SH-SY5Y (cell line): ENCODE results near the gene ATF5.
"Not testable (repeated sequence)": the region's sequence is repeated elsewhere in the genome, so short reads cannot be mapped to it uniquely, and the experiment has no call there.

ENCODE experiments used
- GATA2 ChIP-seq: IDR thresholded peaks from 2 replicates; pipeline ENCODE4 v1.6.1; 2011; ENCODE audit warnings: mild to moderate bottlenecking, low read depth, low read length
- GATA3 ChIP-seq: IDR thresholded peaks from 2 replicates; pipeline ENCODE4 v1.6.1; 2011; ENCODE audit warnings: low read depth, mild to moderate bottlenecking, low read length, moderate library complexity

ATF5 gene

GRCh38 chr19:49946415-49946814, 17.4 kb downstream of the ATF5 start:
- no peak for TF ChIP-seq GATA3
- no peak for TF ChIP-seq GATA2

GRCh38 chr19:49949742-49950589, 21.0 kb downstream of the ATF5 start:
- TF ChIP-seq GATA2 (no peak), GATA3 (no peak)

GRCh38 chr19:49950590-49950948, 21.6 kb downstream of the ATF5 start:
- no peak for TF ChIP-seq GATA3
- TF ChIP-seq GATA2, result no peak

DNA sequence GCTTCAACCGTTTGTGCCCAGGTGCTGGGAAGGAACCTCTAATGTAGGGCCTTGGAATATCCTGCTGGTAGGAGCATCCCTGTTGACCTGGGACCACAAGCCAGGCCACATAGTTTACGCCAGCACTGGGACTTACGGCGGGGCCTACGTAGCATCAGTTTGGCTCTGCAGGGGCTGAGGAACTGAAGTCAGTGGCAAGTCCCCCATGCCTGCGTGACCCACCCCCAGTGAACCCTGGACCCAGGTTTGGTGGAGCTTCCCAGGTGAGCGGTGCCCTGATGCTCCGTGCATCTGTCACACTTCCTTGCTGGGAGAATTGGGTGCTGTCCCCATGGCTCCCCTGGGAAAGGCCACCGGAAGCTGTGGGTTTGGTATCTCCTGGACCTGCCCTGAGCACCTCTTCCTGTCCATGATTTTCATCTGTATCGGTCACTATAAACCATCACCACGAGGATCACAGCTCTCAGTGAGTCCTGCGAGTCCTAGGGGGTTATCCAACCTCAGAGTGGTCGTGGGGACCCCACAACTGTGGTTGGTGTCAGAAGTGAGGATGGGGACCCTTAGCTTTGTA, 22.0 kb downstream of the ATF5 start:
- no peak for TF ChIP-seq GATA2
- TF ChIP-seq GATA3, result no peak

- TF ChIP-seq GATA2 (no peak), GATA3 (no peak)
Measured at GRCh38 chr19:49951806-49952478, 22.9 kb downstream of the ATF5 start.

- no peak for TF ChIP-seq GATA2
- TF ChIP-seq GATA3, result no peak
Measured at GRCh38 chr19:49952479-49952836, 23.5 kb downstream of the ATF5 start.

DNA sequence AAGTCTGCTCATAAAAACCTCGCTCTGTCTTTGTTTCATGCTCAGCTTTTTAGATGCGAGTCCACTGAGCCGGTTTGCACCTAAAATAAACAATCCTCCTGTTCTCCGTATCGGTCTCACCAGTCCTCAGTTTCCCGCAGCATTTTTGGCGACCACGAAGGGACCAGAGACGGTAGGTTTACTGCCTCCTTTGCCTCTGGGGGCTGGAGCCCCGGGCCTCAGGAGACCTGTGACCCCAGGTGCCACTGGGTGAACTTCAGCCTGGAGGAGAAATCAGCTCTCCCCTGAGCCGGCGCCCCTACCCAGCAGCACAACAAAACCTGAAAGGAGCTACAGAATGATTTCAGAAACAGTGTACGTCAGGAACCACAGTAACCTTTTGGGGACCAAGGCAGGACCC, 23.9 kb downstream of the ATF5 start:
- TF ChIP-seq GATA2, result no peak
- no peak for TF ChIP-seq GATA3

GRCh38 chr19:49953416-49953815, 24.4 kb downstream of the ATF5 start:
- TF ChIP-seq GATA3, result no peak
- TF ChIP-seq GATA2, result no peak

DNA sequence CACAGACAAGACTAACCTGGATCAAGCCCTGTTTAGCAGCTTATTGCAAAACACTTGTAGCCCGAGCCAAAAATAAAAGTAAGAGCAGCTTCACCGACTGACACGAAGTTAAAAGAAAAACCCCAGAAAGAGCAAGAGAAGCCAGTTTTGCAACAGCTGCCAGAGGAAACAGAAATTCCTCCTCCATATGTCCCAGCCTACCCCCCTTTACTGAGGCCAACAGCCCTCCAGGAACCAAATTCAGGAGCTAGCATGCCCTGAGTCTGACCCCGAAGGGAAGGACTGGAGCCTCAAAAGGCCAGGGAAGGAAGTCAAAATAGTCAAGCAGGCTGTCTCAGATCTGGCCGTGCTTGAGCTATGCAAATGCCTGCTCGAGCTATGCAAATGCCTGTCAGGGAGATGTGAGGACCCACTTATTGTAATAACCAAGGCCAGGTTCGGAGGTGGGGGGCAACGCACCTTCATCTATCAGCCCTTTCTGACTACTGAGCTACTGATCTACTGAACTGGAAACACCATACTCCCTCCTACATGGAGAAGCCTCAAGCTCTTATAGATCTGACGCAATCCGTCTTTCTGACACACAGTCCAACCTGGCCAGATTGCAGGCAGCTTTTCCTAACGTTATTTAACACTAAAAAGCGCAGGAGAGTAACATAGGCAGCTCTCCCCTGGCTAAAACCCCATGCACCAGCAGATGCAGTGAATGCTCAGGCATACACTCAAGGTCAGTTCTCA, 25.3 kb downstream of the ATF5 start:
- TF ChIP-seq GATA3, result no peak

DNA sequence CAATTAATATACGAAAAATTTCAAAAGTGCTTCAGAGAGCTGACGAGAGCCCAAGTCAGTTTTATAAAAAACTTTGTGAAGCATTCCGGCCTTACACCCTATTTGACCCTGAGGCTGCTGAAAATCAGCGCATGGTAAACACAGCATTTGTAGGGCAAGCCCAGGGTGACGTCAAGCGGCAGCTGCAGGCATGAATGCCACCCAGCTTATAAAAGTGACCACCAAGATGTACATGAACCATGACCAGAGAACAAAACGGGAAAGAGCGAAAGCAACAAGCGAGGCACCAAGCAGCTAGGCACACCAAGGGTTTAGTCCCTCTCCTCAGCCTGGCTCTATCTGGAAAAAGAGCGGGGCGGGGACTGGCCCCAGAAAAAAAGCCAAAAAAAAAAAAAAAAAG, 25.9 kb downstream of the ATF5 start:
- no peak for TF ChIP-seq GATA2
- no peak for TF ChIP-seq GATA3

GRCh38 chr19:49956115-49956495, 27.1 kb downstream of the ATF5 start:
- no peak for TF ChIP-seq GATA3
- no peak for TF ChIP-seq GATA2

DNA sequence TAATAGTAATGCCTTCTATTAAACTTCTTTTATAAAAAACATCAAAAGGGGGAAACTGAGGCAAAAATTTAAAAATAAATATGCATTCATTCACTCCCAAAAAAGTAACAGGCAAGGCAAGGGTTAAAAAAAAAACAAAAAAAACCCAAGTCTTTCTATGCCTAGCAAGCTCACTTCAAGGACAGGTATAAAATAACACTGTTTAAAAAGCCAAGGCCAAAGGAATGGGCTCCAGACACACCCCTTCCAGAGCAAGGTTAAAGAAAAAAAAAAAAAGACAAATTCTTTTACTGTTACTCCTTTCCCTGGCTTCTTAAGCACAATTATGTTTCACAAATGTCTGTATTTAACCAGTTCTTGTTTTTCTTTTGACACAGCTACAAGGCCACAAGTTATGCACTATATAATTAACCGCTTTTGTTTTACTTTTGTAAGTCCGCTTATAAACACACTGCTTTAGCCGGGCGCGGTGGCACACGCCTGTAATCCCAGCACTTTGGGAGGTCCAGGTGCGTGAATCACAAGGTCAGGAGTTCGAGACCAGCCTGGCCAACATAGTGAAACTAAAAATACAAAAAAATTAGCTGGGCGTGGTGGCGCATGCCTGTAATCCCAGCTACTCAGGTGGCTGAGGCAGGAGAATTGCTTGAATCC, 28.4 kb downstream of the ATF5 start:
- TF ChIP-seq GATA3, result no peak
- TF ChIP-seq GATA2, result no peak

- not testable (repeated sequence) for TF ChIP-seq GATA2, GATA3
Measured at GRCh38 chr19:49960980-49961379, 32.0 kb downstream of the ATF5 start, which contains the start of gene SIGLEC11. TSS of gene SIGLEC11 (minus strand) at chr19:49961172. CDS start at chr19:49961081, 91 bp downstream.

DNA sequence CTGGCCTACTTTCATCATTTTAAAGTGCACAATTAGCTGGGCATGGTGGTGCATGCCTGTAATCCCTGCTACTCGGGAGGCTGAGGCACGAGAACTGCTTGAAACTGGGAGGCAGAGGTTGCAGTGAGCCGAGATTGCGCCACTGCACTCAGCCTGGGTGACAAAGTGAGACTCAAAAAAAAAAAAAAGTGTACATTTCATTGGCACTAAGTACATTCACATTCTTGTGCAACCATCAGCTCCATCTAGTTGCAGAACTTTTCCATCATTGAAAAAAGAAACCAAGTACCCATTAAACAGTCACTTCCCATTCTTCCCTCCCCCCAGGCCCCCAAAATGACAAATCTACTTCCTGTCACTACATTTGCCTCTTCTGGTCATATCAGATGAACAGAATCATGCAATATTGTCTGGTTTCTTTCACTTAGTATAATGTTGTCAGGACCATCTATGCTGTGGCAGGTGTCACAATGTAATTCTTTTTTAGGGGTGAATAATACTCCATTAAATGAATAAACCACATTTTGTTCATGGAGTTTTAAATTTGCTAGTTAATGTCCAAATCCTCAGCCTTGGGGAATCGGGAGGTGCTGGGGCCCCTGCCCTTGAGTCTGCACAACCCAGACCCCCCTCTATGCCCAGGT, 39.4 kb downstream of the ATF5 start:
- TF ChIP-seq GATA2, result no peak
- TF ChIP-seq GATA3, result no peak
